GM12878 (cell line): ENCODE data around the gene KRT12. TPM values are rescaled to one million over a fixed set of nuclear protein-coding genes. Genes with fewer than 3 reads are reported as not detected.

Source experiments
- ATAC-seq: fragments of 200-7000 bp; cut with Tn5 transposase; 3 replicates; pipeline ENCODE4 v1.9.1; 2020; ENCODE audit warnings: mild to moderate bottlenecking, moderate library complexity
- BruUV-seq: library from RNA; stranded (reverse); fragments of 400-500 nt; replicated peaks from 2 replicates; lab custom pipeline; 2021; lab: Mats Ljungman, UMichigan
- CTCF ChIA-PET: fragments of 300-600 bp; sonication (Branson Sonifier 250); formaldehyde crosslinking; extraction: SDS; loops from one replicate; lab custom pipeline; 2021; ENCODE audit warnings: inconsistent platforms; lab: Yijun Ruan, JAX
- POLR2A ChIA-PET: fragments of 350-600 bp; formaldehyde crosslinking; extraction: SDS; loops from one replicate; lab custom pipeline; 2021; ENCODE audit warnings: inconsistent platforms; lab: Charles Lee
- RAD21 ChIA-PET: fragments of 300-600 bp; sonication (Branson Sonifier 250); formaldehyde crosslinking; loops from one replicate; lab custom pipeline; 2023; ENCODE audit warnings: antibody characterized with exemption; ENCODE audit not compliant: unreplicated experiment; lab: Charles Lee
- SMC1A ChIA-PET: fragments of 300-600 bp; sonication (Branson Sonifier 250); formaldehyde crosslinking; loops from one replicate; lab custom pipeline; 2023; ENCODE audit not compliant: unreplicated experiment, uncharacterized antibody; lab: Charles Lee
- DNase-seq: peaks from one replicate; pipeline ENCODE4 v3.0.0-alpha.2; 2011; ENCODE audit warnings: low read depth, low spot score
- FAIRE-seq: peaks from 3 replicates; lab custom pipeline; 2011; peaks lifted over from hg19 to GRCh38; lab: Jason Lieb, UNC
- H2AFZ ChIP-seq: 2 replicates; pipeline ENCODE4 v1.6.0; 2011; ENCODE audit warnings: low read depth, low read length, control low read depth; ENCODE audit not compliant: control insufficient read depth
- H3K27ac ChIP-seq: 2 replicates; pipeline ENCODE4 v1.5.1; 2011; ENCODE audit warnings: control low read depth; ENCODE audit not compliant: control insufficient read depth, insufficient read depth
- H3K27me3 ChIP-seq, 2 experiments: replicated peaks in 1 of 2; 2 replicates each; pipeline versions ENCODE4 v1.6.0 to v1.6.1; 2011; ENCODE audit warnings: low read length in 1 of 2; ENCODE audit not compliant: control insufficient read depth in 2 of 2, insufficient read depth in 2 of 2
- H3K36me3 ChIP-seq, 2 experiments: 2 replicates each; pipeline ENCODE4 v1.5.1; 2011; ENCODE audit warnings: low read length in 1 of 2; ENCODE audit not compliant: control insufficient read depth in 2 of 2, insufficient read depth in 2 of 2
- H3K4me1 ChIP-seq: 2 replicates; pipeline ENCODE4 v1.6.1; 2011; ENCODE audit warnings: mild to moderate bottlenecking, low read length, moderate library complexity, mixed read lengths; ENCODE audit not compliant: control insufficient read depth, insufficient read depth
- H3K4me2 ChIP-seq: 2 replicates; pipeline ENCODE4 v1.6.0; 2011; ENCODE audit warnings: control low read depth; ENCODE audit not compliant: control insufficient read depth, insufficient read depth
- H3K4me3 ChIP-seq: fragments of 200-600 bp; sonication (generic); 2 replicates; pipeline ENCODE4 v1.5.1; 2016
- H3K79me2 ChIP-seq: 2 replicates; pipeline ENCODE4 v1.6.0; 2011; ENCODE audit warnings: low read length; ENCODE audit not compliant: control insufficient read depth, insufficient read depth
- H3K9ac ChIP-seq: 2 replicates; pipeline ENCODE4 v1.8.0; 2011; ENCODE audit warnings: low read length, control low read depth, mixed read lengths; ENCODE audit not compliant: control insufficient read depth, insufficient read depth
- H3K9me3 ChIP-seq: replicated peaks from 3 replicates; pipeline ENCODE4 v1.5.1; 2011; ENCODE audit warnings: mild to moderate bottlenecking, low read length; ENCODE audit not compliant: control insufficient read depth, insufficient read depth
- H4K20me1 ChIP-seq: 2 replicates; pipeline ENCODE4 v1.6.0; 2011; ENCODE audit not compliant: control insufficient read depth, insufficient read depth
- CHD2 ChIP-seq: IDR thresholded peaks from 2 replicates; pipeline ENCODE4 v1.6.1; 2011; ENCODE audit warnings: low read depth, low read length, improper control_type of control experiment, borderline replicate concordance
- EED ChIP-seq: sonication (generic); IDR thresholded peaks from 2 replicates; pipeline ENCODE4 v1.6.1; 2016; ENCODE audit warnings: antibody characterized with exemption, low read depth
- WGBS: methylation state at CpG from one replicate; pipeline ENCODE4 v1.1.6; 2016; ENCODE audit warnings: low lambda C conversion rate; ENCODE audit not compliant: insufficient replicate concordance, insufficient coverage; ENCODE audit errors: missing lambda C conversion rate; 5-methylcytosine and 5-hydroxymethylcytosine counted together
- in situ Hi-C: fragments of 300-500 bp; cut with MboI; formaldehyde crosslinking; loops from 9 replicates; pipeline ENCODE4 v1.14.3; 2018; ENCODE audit warnings: mixed read lengths
- intact Hi-C: fragments of 100-400 bp; cut with micrococcal nuclease; formaldehyde crosslinking; loops from one replicate; pipeline ENCODE4 v1.14.2; 2022; ENCODE audit not compliant: unreplicated experiment
- polyA plus RNA-seq, 11 experiments: library from polyadenylated mRNA; depleted of rRNA in 4 of 11; unstranded in 6 of 11; stranded (reverse) in 5 of 11; fragments of >200 nt; fragmentation: Nextera tagmentation in 4 of 11; fragmentation: Illumina TruSeq in 1 of 11; extraction: Ambion mirVana in 4 of 11; extraction: Trizol in 1 of 11; gene quantifications; 1 replicate in 1 of 11; 2 replicates in 10 of 11; pipeline versions ENCODE4 v1.2.1 to v1.2.3, GENCODE V29; 2011 to 2016; ENCODE audit warnings: inconsistent platforms in 2 of 11, missing spikeins in 2 of 11, low read depth in 1 of 11
- total RNA-seq, 4 experiments: library from RNA; depleted of rRNA in 3 of 4; stranded (reverse); fragments of >200 nt in 3 of 4; fragmentation: Illumina TruSeq in 1 of 4; extraction: Trizol in 1 of 4; gene quantifications; 2 replicates each; pipeline versions ENCODE4 v1.2.1 to v1.2.3, GENCODE V29; 2013 to 2021
- TF ChIP-seq, protein P1 (sequence below): fragments of 150-350 bp; IDR thresholded peaks from 2 replicates; pipeline ENCODE4 v1.6.1; 2014; ENCODE audit warnings: mild to moderate bottlenecking, low read depth, low read length
- TF ChIP-seq, protein P2 (sequence below), 3 experiments: IDR thresholded peaks in 2 of 3; conservative IDR thresholded peaks in 1 of 3; 2 replicates each; pipeline ENCODE4 v1.5.1; 2011; ENCODE audit warnings: low read depth in 3 of 3, low read length in 3 of 3, mild to moderate bottlenecking in 3 of 3, control low read depth in 2 of 3, moderate library complexity in 2 of 3, inconsistent platforms in 1 of 3, mixed read lengths in 1 of 3; ENCODE audit not compliant: control insufficient read depth in 2 of 3, insufficient read depth in 1 of 3; ENCODE audit errors: extremely low read depth in 1 of 3

Gene KRT12
- total and polyA plus RNA-seq, 10 of the 15 experiments (the other 5 are each of a cell fraction or from before 2014, with no cell fraction given), result not detected

DNA sequence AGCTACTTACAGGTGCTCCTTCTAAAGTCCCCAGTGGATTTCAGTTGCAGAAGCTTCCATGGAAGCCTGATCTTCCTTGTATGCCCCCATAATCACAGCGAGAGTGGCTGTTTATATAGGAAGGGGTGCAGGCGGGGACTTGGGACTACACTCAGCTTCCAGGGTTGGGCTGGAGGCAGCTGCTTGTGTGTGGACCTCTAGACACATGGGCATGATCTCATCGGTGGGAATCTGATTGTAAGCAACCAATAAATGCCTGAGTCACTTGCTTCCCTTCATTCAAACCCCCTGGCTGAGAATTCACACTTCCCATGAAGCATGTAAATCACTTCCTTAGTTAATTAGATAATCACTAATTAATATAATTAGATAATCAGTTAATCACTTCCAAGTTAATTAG, 19.1 kb upstream of the KRT12 start (continued):
- TF ChIP-seq, protein P1, sequence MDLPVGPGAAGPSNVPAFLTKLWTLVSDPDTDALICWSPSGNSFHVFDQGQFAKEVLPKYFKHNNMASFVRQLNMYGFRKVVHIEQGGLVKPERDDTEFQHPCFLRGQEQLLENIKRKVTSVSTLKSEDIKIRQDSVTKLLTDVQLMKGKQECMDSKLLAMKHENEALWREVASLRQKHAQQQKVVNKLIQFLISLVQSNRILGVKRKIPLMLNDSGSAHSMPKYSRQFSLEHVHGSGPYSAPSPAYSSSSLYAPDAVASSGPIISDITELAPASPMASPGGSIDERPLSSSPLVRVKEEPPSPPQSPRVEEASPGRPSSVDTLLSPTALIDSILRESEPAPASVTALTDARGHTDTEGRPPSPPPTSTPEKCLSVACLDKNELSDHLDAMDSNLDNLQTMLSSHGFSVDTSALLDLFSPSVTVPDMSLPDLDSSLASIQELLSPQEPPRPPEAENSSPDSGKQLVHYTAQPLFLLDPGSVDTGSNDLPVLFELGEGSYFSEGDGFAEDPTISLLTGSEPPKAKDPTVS, result no peak
- no peak for TF ChIP-seq CHD2

DNA sequence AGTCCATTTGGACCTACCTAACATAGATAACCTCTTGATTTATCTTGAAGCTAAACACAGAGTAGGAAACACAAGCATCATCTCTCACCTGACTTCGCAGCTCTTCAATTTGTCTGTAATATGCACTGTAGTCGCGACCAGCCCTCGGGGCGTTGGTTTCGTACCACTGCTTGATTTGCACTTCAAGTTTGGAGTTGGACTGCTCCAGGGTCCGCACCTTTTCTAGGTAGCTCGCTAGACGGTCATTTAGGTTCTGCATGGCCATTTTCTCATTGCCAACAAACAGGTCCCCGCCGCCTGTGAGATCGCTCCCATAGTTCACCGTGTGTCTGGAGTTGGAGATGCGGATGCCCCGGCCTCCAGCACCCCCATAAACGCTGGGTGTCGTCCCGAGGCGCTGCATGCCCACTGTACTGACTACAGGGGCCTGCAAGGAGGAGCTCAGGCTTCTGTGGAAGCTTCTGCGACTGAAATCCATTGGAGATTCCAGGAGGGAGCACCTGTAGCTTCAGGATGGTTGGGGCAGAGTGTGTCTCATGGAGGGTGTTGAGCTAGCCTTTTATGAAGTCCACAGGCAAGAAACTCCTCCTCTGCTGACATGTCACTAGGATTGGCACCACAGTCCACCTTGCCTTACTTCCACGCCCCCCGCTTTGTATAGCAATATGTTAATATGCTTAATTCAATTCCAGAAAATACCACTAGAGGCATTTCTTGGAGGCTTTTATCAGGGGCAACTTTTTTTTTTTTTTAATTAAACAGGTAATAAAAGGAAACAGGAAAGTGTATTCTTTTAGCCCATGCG, 17.9 kb upstream of the KRT12 start, which contains the start of gene KRT20:
TSS of gene KRT20 (minus strand) at position 535 of the 805 bp plus-strand sequence. CDS start at position 478, 57 bp downstream.
- no peak for FAIRE-seq
- CTCF ChIA-PET, result interaction anchor here (1.3 kb wide), 1 partner anchor 778 kb away, joined by 3 read pairs; no protein-coding TSS in a partner anchor
- POLR2A ChIA-PET, result no interaction called here

More for the DNA sequence above, 17.9 kb upstream of the KRT12 start, which contains the start of gene KRT20:
- BruUV-seq, result no TSS peak
- ChIA-PET SMC1A (no interaction called here), RAD21 (no interaction called here)
- Histone ChIP-seq H3K27ac (no peak within 1 kb of the TSS), H3K79me2 (no peaks in the 10 kb centered on the region), H3K9me3 (no peaks in the 10 kb centered on the region), H4K20me1 (no peaks in the 10 kb centered on the region; the same call in 1 of the 2 replicates), H3K36me3 (no peaks in the 10 kb centered on the region), H3K9ac (no peak within 1 kb of the TSS), H3K27me3 (peaks cover 0 to 2% of the 10 kb centered on the region in 2 experiments; a peak in 2 of 4 replicates), H3K4me2 (no peak within 1 kb of the TSS), H2AFZ (no peak within 1 kb of the TSS), H3K4me3 (no peak within 1 kb of the TSS), H3K4me1 (no peaks in the 10 kb centered on the region)
- in situ Hi-C loops, result no loop called here
- 30% methylated on average over 23 of the region's 23 CpGs for WGBS
- no peak for ATAC-seq
- TF ChIP-seq, protein P2, sequence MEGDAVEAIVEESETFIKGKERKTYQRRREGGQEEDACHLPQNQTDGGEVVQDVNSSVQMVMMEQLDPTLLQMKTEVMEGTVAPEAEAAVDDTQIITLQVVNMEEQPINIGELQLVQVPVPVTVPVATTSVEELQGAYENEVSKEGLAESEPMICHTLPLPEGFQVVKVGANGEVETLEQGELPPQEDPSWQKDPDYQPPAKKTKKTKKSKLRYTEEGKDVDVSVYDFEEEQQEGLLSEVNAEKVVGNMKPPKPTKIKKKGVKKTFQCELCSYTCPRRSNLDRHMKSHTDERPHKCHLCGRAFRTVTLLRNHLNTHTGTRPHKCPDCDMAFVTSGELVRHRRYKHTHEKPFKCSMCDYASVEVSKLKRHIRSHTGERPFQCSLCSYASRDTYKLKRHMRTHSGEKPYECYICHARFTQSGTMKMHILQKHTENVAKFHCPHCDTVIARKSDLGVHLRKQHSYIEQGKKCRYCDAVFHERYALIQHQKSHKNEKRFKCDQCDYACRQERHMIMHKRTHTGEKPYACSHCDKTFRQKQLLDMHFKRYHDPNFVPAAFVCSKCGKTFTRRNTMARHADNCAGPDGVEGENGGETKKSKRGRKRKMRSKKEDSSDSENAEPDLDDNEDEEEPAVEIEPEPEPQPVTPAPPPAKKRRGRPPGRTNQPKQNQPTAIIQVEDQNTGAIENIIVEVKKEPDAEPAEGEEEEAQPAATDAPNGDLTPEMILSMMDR (IDR thresholded peaks at IDR 0.05 in 2 of 3, conservative IDR thresholded peaks at IDR 0.05 in 1 of 3; ENCODE audit: control insufficient read depth in 2 of 3, extremely low read depth in 1 of 3, insufficient read depth in 1 of 3, low read depth in 3 of 3, low read length in 3 of 3), result 0 out of 6 replicates have a peak, but pooled peaks of 1 of the 3 experiments have one; percentile 9
- TF ChIP-seq EED, result no peak
- DNase-seq, result no peak
- intact Hi-C loops, result no loop called here
